ENCODE results near the gene LDHA.
"Not testable (repeated sequence)": the region's sequence is repeated elsewhere in the genome, so short reads cannot be mapped to it uniquely, and the experiment has no call there.

The LDHA gene

GRCh38 chr11:18374956-18375355, 19.4 kb upstream of the LDHA start:
- no peaks in the 10 kb centered on the region for H3K36me3 ChIP-seq (ENCODE audit: insufficient read depth, low read length)
- no peaks in the 10 kb centered on the region for H3K9me3 ChIP-seq (ENCODE audit: low read length)
- no peaks in the 10 kb centered on the region for H3K27me3 ChIP-seq (ENCODE audit: insufficient read depth, low read length)
- no peak overlapping the region for H3K4me3 ChIP-seq (ENCODE audit: low read length)
- H3K4me1 ChIP-seq (ENCODE audit: insufficient read depth, low read length): no peaks in the 10 kb centered on the region
- no peak overlapping the region for H2AFZ ChIP-seq (ENCODE audit: low read depth, low read length)

GRCh38 chr11:18375941-18376340, 18.4 kb upstream of the LDHA start:
- no peaks in the 10 kb centered on the region for H3K27me3 ChIP-seq (ENCODE audit: insufficient read depth, low read length)
- H3K36me3 ChIP-seq (ENCODE audit: insufficient read depth, low read length): no peaks in the 10 kb centered on the region
- no peaks in the 10 kb centered on the region for H3K9me3 ChIP-seq (ENCODE audit: low read length)
- no peak overlapping the region for H3K4me3 ChIP-seq (ENCODE audit: low read length)
- H2AFZ ChIP-seq (ENCODE audit: low read depth, low read length): no peak overlapping the region
- H3K4me1 ChIP-seq (ENCODE audit: insufficient read depth, low read length): no peaks in the 10 kb centered on the region

GRCh38 chr11:18379201-18379600, 15.2 kb upstream of the LDHA start:
- Histone ChIP-seq H3K4me3 (ENCODE audit: low read length) (no peak overlapping the region), H3K4me1 (ENCODE audit: insufficient read depth, low read length) (peaks cover 13% of the 10 kb centered on the region), H3K36me3 (ENCODE audit: insufficient read depth, low read length) (no peaks in the 10 kb centered on the region), H3K9me3 (ENCODE audit: low read length) (no peaks in the 10 kb centered on the region), H3K27me3 (ENCODE audit: insufficient read depth, low read length) (no peaks in the 10 kb centered on the region), H2AFZ (ENCODE audit: low read depth, low read length) (no peak overlapping the region)

- H3K27me3 ChIP-seq (ENCODE audit: insufficient read depth, low read length): no peaks in the 10 kb centered on the region
- H3K4me1 ChIP-seq (ENCODE audit: insufficient read depth, low read length): peaks cover 15% of the 10 kb centered on the region
- no peak overlapping the region for H3K4me3 ChIP-seq (ENCODE audit: low read length)
- no peaks in the 10 kb centered on the region for H3K36me3 ChIP-seq (ENCODE audit: insufficient read depth, low read length)
- H2AFZ ChIP-seq (ENCODE audit: low read depth, low read length): peak overlapping the region; percentile 53
- H3K9me3 ChIP-seq (ENCODE audit: low read length): no peaks in the 10 kb centered on the region
Measured at GRCh38 chr11:18383388-18384156, 10.8 kb upstream of the LDHA start.

DNA sequence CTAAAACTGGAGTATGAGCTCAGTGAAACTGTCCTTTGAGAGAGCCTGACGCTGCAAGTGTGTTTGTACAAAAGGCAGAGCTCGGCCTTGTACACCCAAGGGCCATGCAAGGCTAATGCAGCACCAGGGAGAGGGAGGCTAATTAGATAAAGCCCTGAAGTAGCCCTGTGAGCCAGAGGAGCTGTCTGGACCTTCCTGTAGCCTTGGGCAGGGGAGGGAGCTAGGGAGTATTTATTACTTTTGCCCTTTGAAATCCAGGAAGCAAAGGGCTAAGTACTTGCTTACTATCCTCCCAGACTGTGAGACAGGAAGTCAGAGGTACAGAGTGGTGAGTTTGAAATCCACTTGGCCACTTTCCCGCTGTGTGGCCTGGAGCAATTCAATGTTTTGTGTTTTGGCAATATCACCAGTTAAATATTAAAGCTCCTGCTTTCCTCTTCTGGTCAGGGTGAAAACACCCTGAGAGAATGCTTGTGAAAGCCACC, 10.2 kb upstream of the LDHA start:
- H3K27me3 ChIP-seq (ENCODE audit: insufficient read depth, low read length): no peaks in the 10 kb centered on the region
- no peaks in the 10 kb centered on the region for H3K9me3 ChIP-seq (ENCODE audit: low read length)
- peak overlapping the region; percentile 53 for H2AFZ ChIP-seq (ENCODE audit: low read depth, low read length)
- H3K4me3 ChIP-seq (ENCODE audit: low read length): no peak overlapping the region
- H3K36me3 ChIP-seq (ENCODE audit: insufficient read depth, low read length): no peaks in the 10 kb centered on the region
- peaks cover 15% of the 10 kb centered on the region for H3K4me1 ChIP-seq (ENCODE audit: insufficient read depth, low read length)

DNA sequence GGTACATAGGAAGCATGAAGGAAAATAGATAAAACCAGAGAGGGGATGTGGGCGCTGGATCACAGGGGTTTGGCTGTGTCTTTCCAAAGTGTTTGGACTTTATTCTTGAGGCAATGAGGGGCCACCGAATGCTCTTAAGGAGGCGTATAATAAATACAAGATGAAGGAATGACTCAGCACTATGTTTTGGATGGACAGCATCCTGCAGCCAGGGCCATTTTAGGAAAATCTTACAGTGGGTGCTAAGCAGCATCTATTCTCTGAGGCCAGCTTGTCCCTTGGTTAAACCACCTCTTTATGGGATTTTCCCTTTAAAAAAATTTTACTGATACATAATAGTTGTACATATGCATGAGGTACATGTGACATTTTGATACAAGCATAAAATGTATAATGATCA, 4.3 kb upstream of the LDHA start:
- Histone ChIP-seq H3K4me3 (ENCODE audit: low read length) (no peak overlapping the region), H3K27me3 (ENCODE audit: insufficient read depth, low read length) (no peaks in the 10 kb centered on the region), H3K36me3 (ENCODE audit: insufficient read depth, low read length) (no peaks in the 10 kb centered on the region), H3K9me3 (ENCODE audit: low read length) (no peaks in the 10 kb centered on the region), H3K4me1 (ENCODE audit: insufficient read depth, low read length) (peaks cover under 1% of the 10 kb centered on the region), H2AFZ (ENCODE audit: low read depth, low read length) (no peak overlapping the region)

- Histone ChIP-seq H3K4me1 (ENCODE audit: insufficient read depth, low read length) (peaks cover 12% of the 10 kb centered on the region), H3K36me3 (ENCODE audit: insufficient read depth, low read length) (peaks cover under 1% of the 10 kb centered on the region), H2AFZ (ENCODE audit: low read depth, low read length) (no peak overlapping the region), H3K9me3 (ENCODE audit: low read length) (no peaks in the 10 kb centered on the region), H3K27me3 (ENCODE audit: insufficient read depth, low read length) (no peaks in the 10 kb centered on the region), H3K4me3 (ENCODE audit: low read length) (no peak overlapping the region)
Measured at GRCh38 chr11:18392434-18393321, 1.7 kb upstream of the LDHA start.

- Histone ChIP-seq H3K9me3 (ENCODE audit: low read length) (no peaks in the 10 kb centered on the region), H3K27me3 (ENCODE audit: insufficient read depth, low read length) (no peaks in the 10 kb centered on the region), H2AFZ (ENCODE audit: low read depth, low read length) (peak overlapping the region; percentile 48), H3K4me3 (ENCODE audit: low read length) (peak overlapping the region; percentile 75), H3K4me1 (ENCODE audit: insufficient read depth, low read length) (peaks cover 12% of the 10 kb centered on the region), H3K36me3 (ENCODE audit: insufficient read depth, low read length) (peaks cover 5% of the 10 kb centered on the region)
Measured at GRCh38 chr11:18393581-18394274, 635 bp upstream of the LDHA start.

DNA sequence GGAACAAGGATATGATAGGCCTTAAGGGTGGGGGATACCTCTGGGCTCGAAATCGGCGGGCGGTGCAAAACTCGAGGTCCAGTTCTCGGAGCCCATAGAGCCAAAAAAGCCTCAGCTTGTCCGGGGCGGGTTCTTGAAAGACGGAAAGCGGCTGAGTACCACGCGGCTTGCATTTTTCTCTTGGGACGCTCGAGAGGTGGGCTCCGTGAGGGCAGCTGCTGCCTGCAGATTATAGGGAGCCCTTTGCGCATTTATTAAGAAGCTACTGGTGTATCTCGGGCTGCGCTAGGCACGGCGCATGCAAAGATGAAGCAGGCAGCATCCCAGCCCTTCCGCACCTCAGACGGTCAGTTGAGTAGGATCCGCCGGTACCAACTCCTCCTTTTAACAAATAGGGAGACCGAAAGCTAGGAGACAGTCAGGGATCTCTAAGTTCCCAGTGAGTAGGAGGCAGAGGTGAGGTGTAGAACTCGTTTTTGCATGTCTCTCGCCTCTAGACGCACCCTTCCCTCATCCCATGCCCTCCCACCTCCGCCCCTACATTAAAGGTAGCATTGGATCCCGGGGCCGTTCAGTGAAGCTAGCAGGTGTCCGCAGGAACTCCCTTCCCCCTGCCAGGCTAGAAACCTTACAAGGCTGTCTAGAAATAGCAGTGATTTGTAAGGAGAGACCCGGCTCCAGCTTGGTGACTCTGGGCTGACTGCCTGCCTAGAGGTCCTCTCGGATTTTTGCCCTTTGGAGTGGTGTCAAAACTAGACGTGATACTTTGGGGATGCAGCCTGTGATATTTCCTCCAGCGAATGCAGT, 768 bp downstream of the LDHA start:
- peak overlapping the region; percentile 73 for H2AFZ ChIP-seq (ENCODE audit: low read depth, low read length)
- no peaks in the 10 kb centered on the region for H3K27me3 ChIP-seq (ENCODE audit: insufficient read depth, low read length)
- peaks cover 12% of the 10 kb centered on the region for H3K4me1 ChIP-seq (ENCODE audit: insufficient read depth, low read length)

DNA sequence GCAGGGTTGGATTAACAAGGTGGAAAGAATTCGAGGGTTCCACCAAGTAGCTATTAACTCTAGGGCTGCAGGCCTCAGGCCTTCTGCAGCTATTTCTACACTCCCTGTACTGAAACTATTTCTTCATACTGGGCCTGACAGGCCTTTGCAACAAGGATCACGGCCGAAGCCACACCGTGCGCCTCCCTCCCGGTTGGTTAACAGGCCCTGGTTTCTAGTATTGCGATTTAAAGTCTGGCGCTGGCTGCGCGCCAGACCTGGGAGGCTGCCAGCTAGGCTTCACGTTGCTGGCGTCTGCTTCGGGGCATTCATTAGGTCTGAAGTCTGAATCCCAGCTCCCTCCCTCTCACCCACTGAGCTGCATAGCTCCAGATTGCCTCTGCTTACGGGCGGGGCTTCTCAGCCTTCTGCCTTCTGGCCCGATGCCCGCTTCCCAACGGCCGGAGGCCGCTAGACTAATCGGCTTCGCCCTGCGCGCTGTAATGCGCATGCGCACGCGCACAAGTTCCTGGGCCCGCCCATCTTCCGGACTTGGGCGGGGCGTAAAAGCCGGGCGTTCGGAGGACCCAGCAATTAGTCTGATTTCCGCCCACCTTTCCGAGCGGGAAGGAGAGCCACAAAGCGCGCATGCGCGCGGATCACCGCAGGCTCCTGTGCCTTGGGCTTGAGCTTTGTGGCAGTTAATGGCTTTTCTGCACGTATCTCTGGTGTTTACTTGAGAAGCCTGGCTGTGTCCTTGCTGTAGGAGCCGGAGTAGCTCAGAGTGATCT, 1.6 kb downstream of the LDHA start:
- H3K4me1 ChIP-seq (ENCODE audit: insufficient read depth, low read length): peaks cover 12% of the 10 kb centered on the region
- peak overlapping the region; percentile 75 for H3K4me3 ChIP-seq (ENCODE audit: low read length)
- no peaks in the 10 kb centered on the region for H3K9me3 ChIP-seq (ENCODE audit: low read length)
- H2AFZ ChIP-seq (ENCODE audit: low read depth, low read length): peak overlapping the region; percentile 73
- H3K36me3 ChIP-seq (ENCODE audit: insufficient read depth, low read length): peaks cover 24% of the 10 kb centered on the region
- H3K27me3 ChIP-seq (ENCODE audit: insufficient read depth, low read length): no peaks in the 10 kb centered on the region

More for the DNA sequence above, 768 bp downstream of the LDHA start:
- H3K4me3 ChIP-seq (ENCODE audit: low read length): peak overlapping the region; percentile 75
- H3K36me3 ChIP-seq (ENCODE audit: insufficient read depth, low read length): peaks cover 18% of the 10 kb centered on the region
- no peaks in the 10 kb centered on the region for H3K9me3 ChIP-seq (ENCODE audit: low read length)

GRCh38 chr11:18397921-18398320, 3.6 kb downstream of the LDHA start:
- no peak overlapping the region for H3K4me3 ChIP-seq (ENCODE audit: low read length)
- H3K27me3 ChIP-seq (ENCODE audit: insufficient read depth, low read length): no peaks in the 10 kb centered on the region
- no peaks in the 10 kb centered on the region for H3K9me3 ChIP-seq (ENCODE audit: low read length)
- peaks cover 12% of the 10 kb centered on the region for H3K4me1 ChIP-seq (ENCODE audit: insufficient read depth, low read length)
- peaks cover 32% of the 10 kb centered on the region for H3K36me3 ChIP-seq (ENCODE audit: insufficient read depth, low read length)
- H2AFZ ChIP-seq (ENCODE audit: low read depth, low read length): no peak overlapping the region

- H3K4me3 ChIP-seq (ENCODE audit: low read length); H3K4me1 ChIP-seq (ENCODE audit: insufficient read depth, low read length); H2AFZ ChIP-seq (ENCODE audit: low read depth, low read length); H3K27me3 ChIP-seq (ENCODE audit: insufficient read depth, low read length); H3K9me3 ChIP-seq (ENCODE audit: low read length): not testable (repeated sequence)
- H3K36me3 ChIP-seq (ENCODE audit: insufficient read depth, low read length): peaks cover 59% of the 10 kb centered on the region
Measured at GRCh38 chr11:18401077-18401476, 6.7 kb downstream of the LDHA start.

Data from neuron (in vitro differentiated cells).